Measurements from ENCODE around the gene HMG20A. TPM values are rescaled to one million over a fixed set of nuclear protein-coding genes. Genes with fewer than 3 reads are reported as not detected.

HMG20A gene
- total RNA-seq, 1 experiment from 2014 or later, result 60.2 TPM

DNA sequence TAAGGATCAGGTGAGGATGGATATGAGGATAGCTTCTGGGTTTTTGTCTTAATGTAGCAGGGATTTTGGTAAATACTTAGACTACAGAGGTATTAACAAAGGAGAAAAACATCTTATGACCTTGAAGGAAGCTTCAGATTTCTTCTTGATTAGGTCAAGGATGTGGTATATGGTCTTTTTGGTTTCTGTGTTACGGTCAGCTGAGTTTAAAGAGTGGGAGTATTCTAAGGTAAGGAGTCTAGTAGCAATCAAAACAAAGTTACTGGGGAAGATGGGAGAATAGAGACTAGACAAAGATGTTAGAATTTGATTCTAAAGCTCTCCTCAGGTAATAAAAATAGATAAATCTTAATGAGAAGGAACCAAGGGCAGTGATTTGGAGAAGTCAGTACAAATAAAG lies 6.2 kb downstream of the HMG20A start:
- Histone ChIP-seq H3K4me2 (ENCODE audit: insufficient read depth, insufficient read length, low read length) (no peak overlapping the region), H3T11ph (ENCODE audit: low read length) (no peak overlapping the region), H2AK5ac (ENCODE audit: insufficient read length, low read length) (no peak overlapping the region), H2BK20ac (ENCODE audit: low read depth, low read length, poor library complexity, severe bottlenecking) (no peak overlapping the region), H3K23me2 (ENCODE audit: insufficient read length, low read depth, low read length, poor library complexity, severe bottlenecking) (no peaks in the 10 kb centered on the region), H3K14ac (ENCODE audit: insufficient read depth, low read length) (no peak overlapping the region), H3K27me3 (ENCODE audit: insufficient read depth, low read length) (no peaks in the 10 kb centered on the region), H4K91ac (ENCODE audit: insufficient read length, low read depth, low read length) (no peak overlapping the region), H4K20me1 (ENCODE audit: control insufficient read depth, insufficient read depth, insufficient read length) (no peaks in the 10 kb centered on the region), H2BK5ac (ENCODE audit: insufficient read length, low read length) (no peak overlapping the region), H3K9ac (ENCODE audit: extremely low read depth, insufficient read length, low read length) (no peak overlapping the region), H2AFZ (ENCODE audit: low read length) (no peak overlapping the region), H3K56ac (ENCODE audit: insufficient read length, low read depth, low read length) (no peak overlapping the region), H3K79me2 (ENCODE audit: insufficient read depth, low read length) (peaks cover 10% of the 10 kb centered on the region; the same call in 1 of the 2 replicates), H2BK120ac (ENCODE audit: low read depth, low read length, poor library complexity, severe bottlenecking) (no peak overlapping the region), H2BK15ac (ENCODE audit: low read depth, low read length) (no peak overlapping the region), H3K4me1 (ENCODE audit: insufficient read depth, low read length) (no peaks in the 10 kb centered on the region), H3K79me1 (ENCODE audit: insufficient read depth, low read depth, low read length, poor library complexity, severe bottlenecking) (peaks cover 8% of the 10 kb centered on the region), H2BK12ac (ENCODE audit: insufficient read length, low read depth, low read length) (no peak overlapping the region), H3K4ac (ENCODE audit: low read depth, low read length) (no peak overlapping the region), H4K8ac (replicated peaks; ENCODE audit: insufficient read length, low read depth, low read length) (no peak overlapping the region), H3K27ac (ENCODE audit: insufficient read length, low read depth, low read length) (no peak overlapping the region), H3K23ac (ENCODE audit: insufficient read length, low read depth, low read length) (no peak overlapping the region), H4K5ac (ENCODE audit: insufficient read length, low read depth, low read length) (no peak overlapping the region), H3K18ac (ENCODE audit: insufficient read length, low read depth, low read length) (no peak overlapping the region), H3K9me3 (ENCODE audit: control insufficient read depth, low read depth, low read length) (no peaks in the 10 kb centered on the region)
- H3K4me1 Mint-ChIP-seq, result peaks cover 9 to 12% of the 10 kb centered on the region in 2 experiments
- no peaks in the 10 kb centered on the region for H3K9me3 Mint-ChIP-seq
- DNase-seq, result no peak
- no peak overlapping the region for H3K4me3 Mint-ChIP-seq
- H3K27me3 Mint-ChIP-seq (ENCODE audit: low read depth), result no peaks in the 10 kb centered on the region; the same call in 1 of the 2 replicates
- no CpG with 5 or more reads among the region's 1 CpG for WGBS (ENCODE audit: extremely low coverage, insufficient read length, low lambda C conversion rate)
- H3K27ac Mint-ChIP-seq, result no peak overlapping the region; a peak in 1 of 7 replicates
- TF ChIP-seq, protein P1, sequence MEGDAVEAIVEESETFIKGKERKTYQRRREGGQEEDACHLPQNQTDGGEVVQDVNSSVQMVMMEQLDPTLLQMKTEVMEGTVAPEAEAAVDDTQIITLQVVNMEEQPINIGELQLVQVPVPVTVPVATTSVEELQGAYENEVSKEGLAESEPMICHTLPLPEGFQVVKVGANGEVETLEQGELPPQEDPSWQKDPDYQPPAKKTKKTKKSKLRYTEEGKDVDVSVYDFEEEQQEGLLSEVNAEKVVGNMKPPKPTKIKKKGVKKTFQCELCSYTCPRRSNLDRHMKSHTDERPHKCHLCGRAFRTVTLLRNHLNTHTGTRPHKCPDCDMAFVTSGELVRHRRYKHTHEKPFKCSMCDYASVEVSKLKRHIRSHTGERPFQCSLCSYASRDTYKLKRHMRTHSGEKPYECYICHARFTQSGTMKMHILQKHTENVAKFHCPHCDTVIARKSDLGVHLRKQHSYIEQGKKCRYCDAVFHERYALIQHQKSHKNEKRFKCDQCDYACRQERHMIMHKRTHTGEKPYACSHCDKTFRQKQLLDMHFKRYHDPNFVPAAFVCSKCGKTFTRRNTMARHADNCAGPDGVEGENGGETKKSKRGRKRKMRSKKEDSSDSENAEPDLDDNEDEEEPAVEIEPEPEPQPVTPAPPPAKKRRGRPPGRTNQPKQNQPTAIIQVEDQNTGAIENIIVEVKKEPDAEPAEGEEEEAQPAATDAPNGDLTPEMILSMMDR (conservative IDR thresholded peaks at IDR 0.05), result no peak
- no peaks in the 10 kb centered on the region for H3K36me3 Mint-ChIP-seq (ENCODE audit: insufficient read depth in 1 of 3, low read depth in 3 of 3)

All from H9 (cell line).